OCI-LY7 (cell line): ENCODE data around the gene HDAC4.

ENCODE experiments used
- CTCF ChIP-seq: fragments of 200-600 bp; sonication (generic); conservative IDR thresholded peaks from 2 replicates; pipeline ENCODE4 v1.5.1; 2014; ENCODE audit warnings: mild to moderate bottlenecking, antibody characterized with exemption, low read length, moderate library complexity, mixed read lengths
- EZH2phosphoT487 ChIP-seq: fragments of 200-600 bp; sonication (generic); IDR thresholded peaks from 2 replicates; pipeline ENCODE4 v1.6.1; 2018; ENCODE audit warnings: low read depth, borderline replicate concordance, mild to moderate bottlenecking, mixed run types, antibody characterized with exemption, low read length, moderate library complexity, mixed read lengths

DNA sequence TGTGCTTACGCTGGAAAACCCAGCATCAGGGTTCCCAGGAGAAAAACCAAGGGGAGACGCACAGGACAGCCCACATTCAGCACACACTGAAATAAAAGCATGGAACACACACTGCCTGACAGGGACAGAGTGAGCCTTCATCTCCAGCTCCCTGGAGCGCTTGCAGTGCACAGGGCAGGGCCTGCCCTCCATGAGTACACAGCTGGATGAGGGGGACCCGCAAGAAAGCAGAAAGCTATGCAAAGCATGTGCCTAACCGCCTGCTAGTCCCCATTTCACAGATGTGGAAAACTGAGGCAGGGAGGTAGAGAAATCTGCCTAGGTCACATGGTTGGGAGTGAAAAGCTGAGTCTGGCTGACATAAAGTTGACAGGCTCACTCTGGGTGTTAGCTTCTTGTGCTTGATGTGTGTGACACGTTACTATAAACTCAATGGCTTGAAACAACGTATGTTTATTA lies 187.1 kb downstream of the HDAC4 start:
- no peak for TF ChIP-seq CTCF
- TF ChIP-seq EZH2phosphoT487: no peak
